Transverse colon (tissue), 4 donors: Measurements from ENCODE around the gene MTMR4. TPM values are rescaled to one million over a fixed set of nuclear protein-coding genes. Genes with fewer than 3 reads are reported as not detected.
"Not testable (repeated sequence)": the region's sequence is repeated elsewhere in the genome, so short reads cannot be mapped to it uniquely, and the experiment has no call there.

Experiments
- DNase-seq: peaks from one replicate; pipeline ENCODE4 v3.0.0-alpha.2; 2019
- H3K27ac ChIP-seq, 4 donors: fragments of 200-600 bp; sonication (generic); 2 replicates each; pipeline ENCODE4 v1.5.1; 2016 to 2018; ENCODE audit warnings: inconsistent platforms in 4 of 4
- H3K27me3 ChIP-seq: fragments of 200-600 bp; sonication (generic); 2 replicates; pipeline ENCODE4 v1.5.1; 2017; ENCODE audit warnings: inconsistent platforms
- H3K36me3 ChIP-seq, 4 donors: fragments of 200-600 bp; sonication (generic); 2 replicates each; pipeline ENCODE4 v1.5.1; 2017 to 2019; ENCODE audit warnings: inconsistent platforms in 4 of 4
- H3K4me1 ChIP-seq, 4 donors: fragments of 200-600 bp; sonication (generic); 2 replicates each; pipeline ENCODE4 v1.5.1; 2017 to 2020; ENCODE audit warnings: inconsistent platforms in 4 of 4
- H3K4me3 ChIP-seq, 4 donors: fragments of 200-600 bp; sonication (generic); 1 replicate in 1 of 4; 2 replicates in 3 of 4; pipeline versions ENCODE4 v1.5.1 to v1.6.1; 2017 to 2019; ENCODE audit warnings: inconsistent platforms in 4 of 4
- H3K9me3 ChIP-seq, 2 donors: fragments of 200-600 bp; sonication (generic); 2 replicates each; pipeline ENCODE4 v1.5.1; 2017 to 2019; ENCODE audit warnings: inconsistent platforms in 2 of 2
- EP300 ChIP-seq: sonication (generic); formaldehyde crosslinking; IDR thresholded peaks from one replicate; pipeline ENCODE4 v1.6.1; 2017; ENCODE audit warnings: antibody characterized with exemption, low read depth
- POLR2A ChIP-seq: fragments of 450-650 bp; IDR thresholded peaks from one replicate; pipeline ENCODE4 v1.6.1; 2016; ENCODE audit warnings: antibody characterized with exemption, mild to moderate bottlenecking, moderate library complexity
- POLR2AphosphoS5 ChIP-seq, 3 donors: sonication (generic); formaldehyde crosslinking; IDR thresholded peaks; one replicate each; pipeline ENCODE4 v1.6.1; 2016; ENCODE audit warnings: antibody characterized with exemption in 3 of 3
- WGBS, 2 donors: methylation state at CpG; one replicate each; pipeline ENCODE4 v1.1.5; 2018; ENCODE audit warnings: low coverage in 1 of 2; 5-methylcytosine and 5-hydroxymethylcytosine counted together
- in situ Hi-C, 4 donors: fragments of 200-750 bp; cut with MboI; loops; one replicate each; pipeline versions ENCODE4 v1.15.0 to v1.15.1; 2017; ENCODE audit warnings: low sequenced_read_pairs in 3 of 4, low pct_ligation_motif_present in 1 of 4, low pct_unique_long_range_greater_than_20kb in 1 of 4
- intact Hi-C: fragments of 100-400 bp; cut with DNase I; formaldehyde crosslinking; loops from one replicate; pipeline ENCODE4 v1.15.1; 2023; ENCODE audit warnings: low total_unique reads
- total RNA-seq, 4 donors: library from RNA; depleted of rRNA; stranded (reverse); fragments of >200 nt; gene quantifications; one replicate each; pipeline ENCODE4 v1.1.0, GENCODE V29; 2016
- TF ChIP-seq, protein P1 (sequence below), 5 experiments: fragments of 200-600 bp in 3 of 5; fragments of 450-650 bp in 2 of 5; sonication (generic) in 3 of 5; IDR thresholded peaks; 1 replicate in 2 of 5; 2 replicates in 3 of 5; pipeline ENCODE4 v1.5.1; 2016 to 2017; ENCODE audit warnings: antibody characterized with exemption in 5 of 5, inconsistent platforms in 3 of 5, mild to moderate bottlenecking in 2 of 5, moderate library complexity in 1 of 5

MTMR4 gene
- 10 to 100 TPM; 43.2 to 79.6 (median 53.1) TPM for total RNA-seq

DNA sequence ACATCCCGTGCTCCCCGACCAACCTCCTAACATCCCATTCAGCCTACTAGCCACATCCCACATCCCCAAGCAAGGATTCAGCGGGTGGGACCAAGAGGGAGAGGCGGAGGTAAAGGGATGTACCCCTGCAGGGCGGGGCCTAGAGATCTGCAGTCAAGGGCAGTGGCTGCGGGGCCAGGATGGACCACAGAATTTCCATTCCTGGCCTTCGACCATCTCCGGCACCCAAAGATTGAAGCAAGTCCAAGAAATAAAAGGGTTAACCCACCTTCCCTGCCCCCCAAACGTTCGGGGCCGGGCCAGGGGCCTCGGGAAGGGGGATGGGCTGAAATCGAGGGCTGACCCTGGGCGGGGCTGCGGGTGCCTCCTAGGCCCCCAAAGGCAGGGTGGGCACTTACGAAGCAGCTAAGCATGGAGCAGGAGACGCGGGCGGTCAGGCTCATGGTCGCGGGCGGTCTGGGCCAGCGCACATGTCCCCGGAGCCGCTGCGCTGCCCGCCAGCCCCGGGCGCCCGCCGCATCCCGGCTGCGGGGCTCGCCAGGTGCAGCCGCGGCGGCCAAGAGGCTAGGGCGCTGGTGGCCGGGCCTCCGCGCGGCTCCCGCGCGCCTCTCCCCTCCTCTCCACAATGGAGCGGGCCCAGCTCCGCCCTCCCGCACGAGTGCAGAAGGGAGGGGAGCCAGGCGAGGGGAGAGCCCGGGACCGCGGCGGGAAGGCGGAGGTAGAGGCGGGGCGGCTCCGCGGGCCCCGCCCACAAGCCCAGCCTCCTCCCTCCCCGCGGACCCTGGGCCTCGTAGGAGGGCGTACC lies at the start of gene MTMR4:
Gene MTMR4 (minus strand): TSS at position 674 of the 805 bp plus-strand sequence. CDS start 231 bp downstream, at position 443.
- H3K4me1 ChIP-seq: peaks cover 19 to 50% (median 33%) of the 10 kb centered on the region in 4 donors
- TF ChIP-seq POLR2AphosphoS5 (IDR thresholded peaks at IDR 0.05): peak in 2 of 3 donors; percentile 23 to 54
- TF ChIP-seq POLR2A: no peak
- DNase-seq: peak; percentile 89
- in situ Hi-C loops: no loop called here
- H3K9me3 ChIP-seq: no peaks in the 10 kb centered on the region
- H3K4me3 ChIP-seq: peak within 1 kb of the TSS; percentile 50 to 86 (median 79)
- intact Hi-C loops: loop anchor here (10.0 kb wide), 1 partner anchor 491 kb away; no protein-coding TSS in a partner anchor
- 0% methylated on average over 57 of the region's 64 CpGs; no CpG with 5 or more reads in 1 of the 2 donors for WGBS, 2 donors
- peak within 1 kb of the TSS; percentile 67 to 92 (median 80) for H3K27ac ChIP-seq
- H3K36me3 ChIP-seq: peaks cover 0 to 34% (median 10%) of the 10 kb centered on the region in 4 donors
- no peaks in the 10 kb centered on the region for H3K27me3 ChIP-seq

DNA sequence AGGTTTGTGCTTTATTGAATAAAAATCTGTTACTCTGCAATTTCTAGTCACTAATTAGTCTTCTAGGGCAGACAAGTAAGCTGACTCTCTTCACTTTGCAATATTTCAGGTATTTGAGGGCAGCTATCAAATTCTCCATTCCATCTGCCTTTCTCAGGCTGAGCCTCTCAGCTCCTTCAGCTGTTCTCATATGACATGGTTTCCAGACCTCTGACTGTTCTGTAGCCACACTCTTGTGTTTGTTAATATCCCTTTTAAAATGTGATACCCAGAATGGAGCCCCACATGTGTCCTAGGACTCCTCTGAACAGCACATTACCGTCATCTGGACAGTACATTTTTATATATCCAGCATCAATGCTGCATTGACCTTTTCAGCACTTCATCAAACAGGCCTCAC lies 46.1 kb upstream of the MTMR4 start:
- Histone ChIP-seq H3K4me1 (no peaks in the 10 kb centered on the region), H3K4me3 (no peak overlapping the region), H3K27me3 (no peaks in the 10 kb centered on the region), H3K36me3 (no peaks in the 10 kb centered on the region), H3K27ac (no peak overlapping the region), H3K9me3 (no peaks in the 10 kb centered on the region)
- in situ Hi-C loops: no loop called here
- no peak for DNase-seq
- 83 to 86% methylated on average over 1 of the region's 1 CpG for WGBS, 2 donors
- TF ChIP-seq EP300 (no peak), POLR2AphosphoS5 (IDR thresholded peaks at IDR 0.05) (no peak), POLR2A (no peak)
- TF ChIP-seq, protein P1, sequence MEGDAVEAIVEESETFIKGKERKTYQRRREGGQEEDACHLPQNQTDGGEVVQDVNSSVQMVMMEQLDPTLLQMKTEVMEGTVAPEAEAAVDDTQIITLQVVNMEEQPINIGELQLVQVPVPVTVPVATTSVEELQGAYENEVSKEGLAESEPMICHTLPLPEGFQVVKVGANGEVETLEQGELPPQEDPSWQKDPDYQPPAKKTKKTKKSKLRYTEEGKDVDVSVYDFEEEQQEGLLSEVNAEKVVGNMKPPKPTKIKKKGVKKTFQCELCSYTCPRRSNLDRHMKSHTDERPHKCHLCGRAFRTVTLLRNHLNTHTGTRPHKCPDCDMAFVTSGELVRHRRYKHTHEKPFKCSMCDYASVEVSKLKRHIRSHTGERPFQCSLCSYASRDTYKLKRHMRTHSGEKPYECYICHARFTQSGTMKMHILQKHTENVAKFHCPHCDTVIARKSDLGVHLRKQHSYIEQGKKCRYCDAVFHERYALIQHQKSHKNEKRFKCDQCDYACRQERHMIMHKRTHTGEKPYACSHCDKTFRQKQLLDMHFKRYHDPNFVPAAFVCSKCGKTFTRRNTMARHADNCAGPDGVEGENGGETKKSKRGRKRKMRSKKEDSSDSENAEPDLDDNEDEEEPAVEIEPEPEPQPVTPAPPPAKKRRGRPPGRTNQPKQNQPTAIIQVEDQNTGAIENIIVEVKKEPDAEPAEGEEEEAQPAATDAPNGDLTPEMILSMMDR (IDR thresholded peaks at IDR 0.05): no peak
- intact Hi-C loops: no loop called here

DNA sequence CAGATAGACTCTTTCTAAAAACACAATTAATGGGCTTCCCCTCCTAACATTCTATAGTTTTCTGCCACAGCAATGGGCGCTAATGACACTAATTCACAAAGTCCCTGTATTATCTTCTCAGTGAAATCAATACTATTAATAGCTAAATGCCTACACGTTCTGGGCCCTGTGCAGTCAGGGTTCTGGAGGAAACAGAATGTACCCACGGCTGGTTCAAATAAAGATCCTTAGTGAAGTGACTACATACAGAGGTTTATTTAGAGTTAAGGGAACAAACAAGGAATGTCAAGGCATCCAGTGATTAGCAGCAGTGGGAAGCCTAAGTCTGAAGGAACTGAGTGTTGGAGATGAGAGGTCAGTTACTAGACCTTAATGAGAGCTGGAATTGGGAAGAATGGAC lies 43.5 kb upstream of the MTMR4 start:
- Histone ChIP-seq H3K4me1 (no peaks in the 10 kb centered on the region), H3K36me3 (no peaks in the 10 kb centered on the region), H3K27ac (no peak overlapping the region), H3K9me3 (no peaks in the 10 kb centered on the region), H3K27me3 (no peaks in the 10 kb centered on the region), H3K4me3 (no peak overlapping the region)
- intact Hi-C loops (no loop called here), in situ Hi-C loops (no loop called here)
- 78 to 84% methylated on average over 1 to 3 of the region's 3 CpGs for WGBS, 2 donors
- TF ChIP-seq POLR2AphosphoS5 (IDR thresholded peaks at IDR 0.05) (no peak), POLR2A (no peak), EP300 (no peak)
- TF ChIP-seq, protein P1 (IDR thresholded peaks at IDR 0.05): no peak
- DNase-seq: no peak

DNA sequence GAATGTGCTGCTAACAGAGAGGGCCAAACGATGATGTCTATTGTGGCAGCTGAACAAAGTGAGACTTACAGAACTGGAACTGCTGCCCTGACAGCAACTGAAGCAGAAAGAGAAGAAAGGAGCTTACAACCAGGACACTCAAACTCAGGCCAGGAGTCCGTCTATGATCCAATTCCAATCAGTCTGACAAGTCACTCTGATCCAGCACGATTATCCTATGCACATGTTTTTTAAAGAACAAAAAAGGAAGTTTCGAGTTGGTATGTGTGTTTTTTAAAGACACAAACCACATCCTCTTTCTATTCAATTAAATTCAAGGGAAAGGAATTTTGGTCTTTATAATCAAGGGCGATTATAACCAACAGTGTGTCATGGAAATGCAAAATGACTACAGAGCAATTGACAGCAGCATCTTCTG lies 42.4 kb upstream of the MTMR4 start:
- H3K27me3 ChIP-seq: no peaks in the 10 kb centered on the region
- H3K36me3 ChIP-seq: no peaks in the 10 kb centered on the region
- H3K4me1 ChIP-seq: no peaks in the 10 kb centered on the region
- H3K27ac ChIP-seq: no peak overlapping the region
- 63 to 64% methylated on average over 5 of the region's 5 CpGs for WGBS, 2 donors
- intact Hi-C loops (no loop called here), in situ Hi-C loops (no loop called here)
- TF ChIP-seq POLR2AphosphoS5 (IDR thresholded peaks at IDR 0.05) (no peak), EP300 (no peak), POLR2A (no peak)
- TF ChIP-seq, protein P1 (IDR thresholded peaks at IDR 0.05): no peak
- DNase-seq: no peak
- no peak overlapping the region for H3K4me3 ChIP-seq
- H3K9me3 ChIP-seq: no peaks in the 10 kb centered on the region

DNA sequence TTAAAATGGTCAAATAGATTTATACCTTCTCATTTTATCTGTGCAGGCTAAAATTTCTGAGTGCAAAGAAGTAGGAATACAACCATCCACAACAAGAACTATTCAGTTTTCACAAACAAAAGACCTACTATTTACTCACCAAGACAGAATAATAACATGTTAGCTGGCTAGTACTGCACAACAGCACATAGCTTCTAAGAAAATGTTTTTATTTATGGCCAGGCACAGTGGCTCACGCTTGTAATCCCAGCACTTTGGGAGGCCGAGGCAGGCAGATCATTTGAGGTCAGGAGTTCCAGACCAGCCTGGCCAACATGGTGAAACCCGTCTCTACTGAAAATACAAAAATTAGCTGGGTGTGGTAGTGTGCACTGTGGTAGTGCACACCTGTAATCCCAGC lies 40.7 kb upstream of the MTMR4 start:
- intact Hi-C loops, in situ Hi-C loops, H3K4me3 ChIP-seq, H3K9me3 ChIP-seq, H3K27ac ChIP-seq, H3K4me1 ChIP-seq, H3K36me3 ChIP-seq, DNase-seq, H3K27me3 ChIP-seq: not testable (repeated sequence)
- WGBS, 2 donors: 40 to 91% methylated on average over 1 to 3 of the region's 3 CpGs
